Upper lobe of left lung (tissue), 6 donors: ENCODE results near the gene FCRL4. TPM values are rescaled to one million over a fixed set of nuclear protein-coding genes. Genes with fewer than 3 reads are reported as not detected.
"Not testable (repeated sequence)": the region's sequence is repeated elsewhere in the genome, so short reads cannot be mapped to it uniquely, and the experiment has no call there.

Experiments used
- ATAC-seq, 2 donors: fragments of 200-7000 bp; cut with Tn5 transposase; one replicate each; pipeline ENCODE4 v1.9.1; 2022; ENCODE audit warnings: mild to moderate bottlenecking in 2 of 2, moderate library complexity in 2 of 2; ENCODE audit not compliant: low FRiP score in 2 of 2
- DNase-seq, 2 donors: peaks; one replicate each; pipeline ENCODE4 v3.0.0-alpha.2; 2019 to 2020
- H3K27ac ChIP-seq, 4 donors: fragments of 200-600 bp; sonication (generic); one replicate each; pipeline ENCODE4 v1.5.1; 2016 to 2019
- H3K27me3 ChIP-seq, 4 donors: fragments of 200-600 bp; sonication (generic); one replicate each; pipeline ENCODE4 v1.5.1; 2017 to 2019
- H3K36me3 ChIP-seq, 4 donors: fragments of 200-600 bp; sonication (generic); one replicate each; pipeline ENCODE4 v1.5.1; 2016 to 2019
- H3K4me1 ChIP-seq, 4 donors: fragments of 200-600 bp; sonication (generic); one replicate each; pipeline ENCODE4 v1.5.1; 2018 to 2019
- H3K4me3 ChIP-seq, 4 donors: fragments of 200-600 bp; sonication (generic); one replicate each; pipeline ENCODE4 v1.5.1; 2017 to 2019; ENCODE audit warnings: mild to moderate bottlenecking in 2 of 4, moderate library complexity in 1 of 4
- H3K9me3 ChIP-seq, 4 donors: fragments of 200-600 bp; sonication (generic); one replicate each; pipeline ENCODE4 v1.5.1; 2018 to 2019
- EP300 ChIP-seq, 4 donors: sonication (generic); formaldehyde crosslinking; IDR thresholded peaks; one replicate each; pipeline ENCODE4 v1.5.1; 2017; ENCODE audit warnings: antibody characterized with exemption in 4 of 4, control low read depth in 2 of 4
- POLR2A ChIP-seq, 4 donors: fragments of 450-650 bp; IDR thresholded peaks; one replicate each; pipeline ENCODE4 v1.5.1; 2016 to 2017; ENCODE audit warnings: antibody characterized with exemption in 4 of 4, mild to moderate bottlenecking in 2 of 4
- POLR2AphosphoS5 ChIP-seq, 2 donors: sonication (generic); formaldehyde crosslinking; IDR thresholded peaks; one replicate each; pipeline ENCODE4 v1.5.1; 2017; ENCODE audit warnings: antibody characterized with exemption in 2 of 2
- WGBS, 2 donors: methylation state at CpG; one replicate each; pipeline ENCODE4 v1.1.5; 2017 to 2018; 5-methylcytosine and 5-hydroxymethylcytosine counted together
- total RNA-seq, 6 donors: library from RNA; depleted of rRNA in 4 of 6; stranded (reverse); fragments of >200 nt in 4 of 6; gene quantifications; one replicate each; pipeline versions ENCODE4 v1.1.0 to v1.2.1, GENCODE V29; 2016 to 2021
- TF ChIP-seq, protein P1 (sequence below), 6 experiments: fragments of 450-650 bp in 4 of 6; fragments of 200-600 bp in 2 of 6; sonication (generic) in 2 of 6; IDR thresholded peaks; one replicate each; pipeline ENCODE4 v1.5.1; 2016 to 2019; ENCODE audit warnings: antibody characterized with exemption in 6 of 6
- donor health status: DM: no; HTN: no; CAD: no; lungs with moderate emphysema.
- donor health status: DM: no; HTN: yes; CAD: no; lungs with severe emphysema.

The FCRL4 gene
- total RNA-seq, 6 donors from 2014 or later = not detected

DNA sequence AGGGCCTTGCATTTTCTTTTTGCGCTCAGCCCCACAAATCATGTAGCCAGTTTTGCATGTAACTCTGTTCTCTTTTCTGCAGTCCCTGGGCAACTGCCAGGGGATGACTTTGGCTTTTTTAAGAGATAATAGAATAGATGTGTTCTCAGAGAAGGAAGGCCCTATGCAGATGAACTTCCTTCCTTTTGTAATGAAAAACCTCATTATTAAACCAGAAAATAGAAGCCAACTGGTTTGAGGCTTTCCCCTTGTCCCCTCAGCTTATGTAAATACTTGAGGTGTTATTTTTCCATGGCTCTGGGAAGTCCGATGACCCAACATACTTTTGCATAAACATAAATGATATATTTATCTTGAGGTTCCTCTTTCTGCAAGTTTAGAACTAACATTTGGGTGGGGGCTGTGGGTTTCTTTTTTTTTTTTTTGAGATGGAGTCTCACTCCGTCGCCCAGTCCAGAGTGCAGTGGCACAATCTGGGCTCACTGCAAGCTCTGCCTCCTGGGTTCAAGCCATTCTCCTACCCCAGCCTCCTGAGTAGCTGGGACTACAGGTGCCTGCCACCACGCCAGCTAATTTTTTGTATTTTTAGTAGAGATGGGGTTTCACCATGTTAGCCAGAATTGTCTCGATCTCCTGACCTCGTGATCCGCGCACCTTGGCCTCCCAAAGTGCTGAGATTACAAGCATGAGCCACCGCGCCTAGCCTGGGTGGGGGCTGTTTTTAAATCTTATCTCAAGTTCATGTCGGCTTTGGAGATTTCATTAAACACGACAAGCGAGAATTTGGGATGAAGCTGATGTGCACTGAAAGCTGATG, 31.2 kb downstream of the FCRL4 start:
- Histone ChIP-seq H3K4me3 (no peak overlapping the region), H3K4me1 (no peaks in the 10 kb centered on the region), H3K9me3 (no peaks in the 10 kb centered on the region), H3K36me3 (no peaks in the 10 kb centered on the region), H3K27ac (no peak overlapping the region), H3K27me3 (no peaks in the 10 kb centered on the region)
- TF ChIP-seq POLR2A (IDR thresholded peaks at IDR 0.05) = no peak
- TF ChIP-seq EP300 (IDR thresholded peaks at IDR 0.05) = no peak
- DNase-seq (no peak), ATAC-seq (no peak)
- WGBS, 2 donors = 68 to 75% methylated on average over 14 of the region's 14 CpGs

DNA sequence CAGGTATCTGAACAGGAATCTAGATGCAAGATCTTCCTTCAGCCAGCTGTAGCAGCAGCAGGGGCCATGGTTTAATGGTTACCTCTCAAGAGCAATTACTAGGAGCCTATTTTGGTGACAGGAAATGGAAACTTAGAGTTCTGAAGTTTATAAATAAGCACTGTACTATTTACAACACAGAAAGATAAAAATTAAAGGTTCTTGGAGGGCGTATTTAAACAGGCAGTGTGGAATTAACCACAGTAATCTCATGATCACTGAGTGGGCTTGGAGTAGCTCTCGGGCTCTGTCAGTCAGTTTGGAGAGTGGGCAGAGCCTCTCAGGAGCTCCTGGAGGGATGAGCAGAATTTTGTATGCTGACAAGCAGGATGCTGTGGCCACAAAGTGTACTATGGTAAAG, 35.4 kb downstream of the FCRL4 start:
- 28 to 41% methylated on average over 2 of the region's 2 CpGs for WGBS, 2 donors
- Histone ChIP-seq H3K27ac (no peak overlapping the region), H3K27me3 (no peaks in the 10 kb centered on the region), H3K4me1 (no peaks in the 10 kb centered on the region), H3K4me3 (no peak overlapping the region), H3K36me3 (no peaks in the 10 kb centered on the region), H3K9me3 (no peaks in the 10 kb centered on the region)
- TF ChIP-seq, protein P1, sequence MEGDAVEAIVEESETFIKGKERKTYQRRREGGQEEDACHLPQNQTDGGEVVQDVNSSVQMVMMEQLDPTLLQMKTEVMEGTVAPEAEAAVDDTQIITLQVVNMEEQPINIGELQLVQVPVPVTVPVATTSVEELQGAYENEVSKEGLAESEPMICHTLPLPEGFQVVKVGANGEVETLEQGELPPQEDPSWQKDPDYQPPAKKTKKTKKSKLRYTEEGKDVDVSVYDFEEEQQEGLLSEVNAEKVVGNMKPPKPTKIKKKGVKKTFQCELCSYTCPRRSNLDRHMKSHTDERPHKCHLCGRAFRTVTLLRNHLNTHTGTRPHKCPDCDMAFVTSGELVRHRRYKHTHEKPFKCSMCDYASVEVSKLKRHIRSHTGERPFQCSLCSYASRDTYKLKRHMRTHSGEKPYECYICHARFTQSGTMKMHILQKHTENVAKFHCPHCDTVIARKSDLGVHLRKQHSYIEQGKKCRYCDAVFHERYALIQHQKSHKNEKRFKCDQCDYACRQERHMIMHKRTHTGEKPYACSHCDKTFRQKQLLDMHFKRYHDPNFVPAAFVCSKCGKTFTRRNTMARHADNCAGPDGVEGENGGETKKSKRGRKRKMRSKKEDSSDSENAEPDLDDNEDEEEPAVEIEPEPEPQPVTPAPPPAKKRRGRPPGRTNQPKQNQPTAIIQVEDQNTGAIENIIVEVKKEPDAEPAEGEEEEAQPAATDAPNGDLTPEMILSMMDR (IDR thresholded peaks at IDR 0.05) = no peak
- TF ChIP-seq POLR2A (IDR thresholded peaks at IDR 0.05) = no peak
- no peak for TF ChIP-seq EP300 (IDR thresholded peaks at IDR 0.05)
- no peak for TF ChIP-seq POLR2AphosphoS5 (IDR thresholded peaks at IDR 0.05)
- DNase-seq (no peak), ATAC-seq (no peak)

DNA sequence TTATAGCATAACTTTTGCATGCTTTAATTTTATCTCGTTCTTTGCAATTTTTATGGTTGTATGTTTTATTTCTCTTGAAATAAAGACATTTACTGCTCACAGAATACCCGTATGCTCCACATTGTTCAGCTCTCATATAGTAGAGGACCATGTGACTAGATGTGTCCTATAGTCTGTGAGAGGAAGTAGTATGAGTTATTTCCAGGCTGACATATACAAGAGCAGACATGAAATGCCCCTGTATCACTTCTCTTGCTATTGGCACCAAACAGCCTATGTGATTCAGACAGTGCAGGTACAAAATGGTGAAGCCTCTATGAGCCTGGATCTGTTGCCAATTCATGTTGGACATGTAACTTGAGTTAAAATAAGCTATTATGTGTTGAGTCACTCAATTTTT, 39.8 kb downstream of the FCRL4 start:
- Histone ChIP-seq H3K27ac (no peak overlapping the region), H3K4me3 (no peak overlapping the region), H3K9me3 (no peaks in the 10 kb centered on the region), H3K27me3 (no peaks in the 10 kb centered on the region), H3K4me1 (no peaks in the 10 kb centered on the region), H3K36me3 (no peaks in the 10 kb centered on the region)
- ATAC-seq (no peak), DNase-seq (no peak)
- WGBS, 2 donors = 59 to 91% methylated on average over 2 of the region's 2 CpGs
- TF ChIP-seq POLR2A (IDR thresholded peaks at IDR 0.05) (no peak), POLR2AphosphoS5 (IDR thresholded peaks at IDR 0.05) (no peak), EP300 (IDR thresholded peaks at IDR 0.05) (no peak)
- TF ChIP-seq, protein P1 (IDR thresholded peaks at IDR 0.05) = no peak

DNA sequence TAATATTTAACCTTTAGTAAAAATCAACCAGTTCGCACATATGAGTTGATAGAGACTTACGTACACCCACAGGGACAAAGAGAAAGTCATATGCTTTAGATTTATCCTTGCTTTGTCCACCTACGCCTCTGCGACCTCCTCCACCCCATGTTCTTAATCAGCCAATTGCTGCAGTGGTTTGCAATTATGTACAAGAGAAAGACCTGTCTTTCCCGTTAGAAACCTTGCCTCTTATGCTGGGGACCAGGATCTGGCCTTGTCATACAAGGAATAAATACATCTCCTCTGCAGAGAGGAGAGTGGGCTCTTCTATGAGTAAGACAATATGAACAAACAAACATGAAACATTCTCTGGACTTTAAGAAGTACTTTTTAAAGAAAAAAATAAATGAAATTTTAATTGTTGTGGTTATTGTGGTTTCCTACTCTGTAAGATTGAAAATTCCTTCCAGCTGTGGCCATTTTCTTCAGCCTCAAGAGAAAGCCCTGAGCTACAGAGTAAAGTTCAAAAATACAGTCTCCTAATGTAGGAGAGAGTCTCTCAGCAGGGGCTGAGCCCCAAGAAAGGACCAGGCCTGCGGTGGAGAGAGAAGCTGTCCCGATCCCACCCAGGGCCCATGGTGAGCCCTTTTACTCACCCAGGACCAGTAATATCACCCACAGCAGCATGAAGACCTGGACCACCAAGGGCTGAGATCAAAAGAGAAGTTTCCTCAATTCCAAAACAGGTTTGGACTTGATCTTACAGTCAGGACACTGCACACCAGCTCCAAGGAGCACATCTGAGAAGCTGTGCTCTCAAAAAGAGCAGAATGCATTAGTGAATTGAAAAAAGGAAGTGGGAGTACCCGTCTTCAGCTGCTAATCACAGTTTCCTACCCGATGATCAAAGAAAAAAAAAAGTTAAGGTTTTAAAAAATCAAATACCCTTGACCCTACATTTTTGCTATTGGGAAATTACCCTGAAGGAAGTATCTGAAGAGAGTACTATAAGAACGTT, 45.9 kb downstream of the FCRL4 start, which contains the start of gene FCRL5:
FCRL5 (minus strand) TSS at position 822 of the 1,000 bp plus-strand sequence; CDS start at position 669, 153 bp downstream.
- Histone ChIP-seq H3K36me3 (no peaks in the 10 kb centered on the region), H3K27me3 (no peaks in the 10 kb centered on the region), H3K4me3 (no peak within 1 kb of the TSS), H3K27ac (no peak within 1 kb of the TSS), H3K9me3 (no peaks in the 10 kb centered on the region), H3K4me1 (no peaks in the 10 kb centered on the region)
- no peak for DNase-seq
- TF ChIP-seq EP300 (IDR thresholded peaks at IDR 0.05) = no peak
- TF ChIP-seq, protein P1 (IDR thresholded peaks at IDR 0.05) = no peak
- no peak for TF ChIP-seq POLR2AphosphoS5 (IDR thresholded peaks at IDR 0.05)
- no peak for TF ChIP-seq POLR2A (IDR thresholded peaks at IDR 0.05)
- ATAC-seq = no peak
- WGBS, 2 donors = 71 to 74% methylated on average over 10 of the region's 10 CpGs

DNA sequence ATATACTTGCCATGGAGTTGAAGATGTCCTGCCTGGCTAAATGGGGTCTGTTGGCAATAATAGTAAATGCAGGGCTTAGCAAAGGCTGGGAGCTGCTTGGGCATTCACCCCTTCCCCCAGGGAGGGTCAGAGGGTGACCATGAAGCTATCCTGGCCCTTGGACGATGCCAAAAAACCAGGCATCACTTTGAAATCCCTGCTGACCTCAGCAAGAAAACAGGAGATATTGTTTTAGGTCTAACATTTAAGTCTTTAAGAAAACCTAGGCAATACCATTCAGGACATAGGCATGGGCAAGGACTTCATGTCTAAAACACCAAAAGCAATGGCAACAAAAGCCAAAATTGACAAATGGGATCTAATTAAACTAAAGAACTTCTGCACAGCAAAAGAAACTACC, 49.8 kb downstream of the FCRL4 start:
- not testable (repeated sequence) for H3K9me3 ChIP-seq, ATAC-seq, DNase-seq, H3K36me3 ChIP-seq, H3K4me3 ChIP-seq, H3K27ac ChIP-seq, H3K27me3 ChIP-seq, H3K4me1 ChIP-seq
- WGBS, 2 donors = 67% methylated on average over 1 of the region's 1 CpG
